Endodermal cell (in vitro differentiated cells): ENCODE measurements around the gene PMIS2. TPM values are rescaled to one million over a fixed set of nuclear protein-coding genes. Genes with fewer than 3 reads are reported as not detected.
"Not testable (repeated sequence)": the region's sequence is repeated elsewhere in the genome, so short reads cannot be mapped to it uniquely, and the experiment has no call there.

Experiments
- DNase-seq: peaks from one replicate; pipeline ENCODE4 v3.0.0-alpha.2; 2017
- H3K27ac ChIP-seq: 2 replicates; pipeline ENCODE4 v1.5.1; 2013; ENCODE audit warnings: mild to moderate bottlenecking, low read depth, low read length, moderate library complexity
- H3K27me3 ChIP-seq: 2 replicates; pipeline ENCODE4 v1.6.1; 2013; ENCODE audit warnings: mild to moderate bottlenecking, low read length, moderate library complexity; ENCODE audit not compliant: insufficient read depth, control insufficient read depth, poor library complexity, severe bottlenecking
- H3K36me3 ChIP-seq: 2 replicates; pipeline ENCODE4 v1.7.0; 2013; ENCODE audit warnings: mild to moderate bottlenecking, low read length, moderate library complexity; ENCODE audit not compliant: control insufficient read depth, insufficient read depth
- H3K4me1 ChIP-seq: one replicate; pipeline ENCODE4 v1.7.0; 2013; ENCODE audit warnings: low read length; ENCODE audit not compliant: control insufficient read depth, insufficient read depth
- H3K4me3 ChIP-seq: 2 replicates; pipeline ENCODE4 v1.5.1; 2013; ENCODE audit warnings: mild to moderate bottlenecking, low read length, moderate library complexity
- H3K9ac ChIP-seq: 2 replicates; pipeline ENCODE4 v1.6.1; 2013; ENCODE audit warnings: mild to moderate bottlenecking, low read length, moderate library complexity; ENCODE audit not compliant: poor library complexity, severe bottlenecking; ENCODE audit errors: extremely low read depth
- H3K9me3 ChIP-seq: 2 replicates; pipeline ENCODE4 v1.6.1; 2013; ENCODE audit warnings: mild to moderate bottlenecking, low read length, moderate library complexity; ENCODE audit not compliant: control insufficient read depth
- H3K27ac Mint-ChIP-seq: 2 replicates; pipeline ENCODE4 v1.8.0; 2020; ENCODE audit warnings: mixed read lengths
- H3K27me3 Mint-ChIP-seq: 2 replicates; pipeline ENCODE4 v1.8.0; 2021; ENCODE audit warnings: mild to moderate bottlenecking, mixed read lengths; ENCODE audit not compliant: insufficient read depth
- H3K36me3 Mint-ChIP-seq: 2 replicates; pipeline ENCODE4 v1.8.0; 2020; ENCODE audit warnings: low read depth, mixed read lengths
- H3K4me1 Mint-ChIP-seq: 2 replicates; pipeline ENCODE4 v1.8.0; 2020; ENCODE audit warnings: mixed read lengths
- H3K4me3 Mint-ChIP-seq: 2 replicates; pipeline ENCODE4 v1.8.0; 2020; ENCODE audit warnings: mild to moderate bottlenecking, moderate library complexity, mixed read lengths
- H3K9me3 Mint-ChIP-seq: 2 replicates; pipeline ENCODE4 v1.8.0; 2020; ENCODE audit warnings: mild to moderate bottlenecking, mixed read lengths
- CTCF ChIP-seq: fragments of 200-600 bp; sonication (generic); conservative IDR thresholded peaks from 2 replicates; pipeline ENCODE4 v1.5.0; 2021; ENCODE audit warnings: antibody characterized with exemption, mild to moderate bottlenecking
- WGBS, 2 experiments: methylation state at CpG; one replicate each; pipeline versions ENCODE4 v1.1.5 to v1.1.7; 2013; ENCODE audit warnings: missing lambda C conversion rate in 2 of 2, mixed read lengths in 1 of 2; ENCODE audit not compliant: insufficient coverage in 1 of 2, insufficient read length in 1 of 2; 5-methylcytosine and 5-hydroxymethylcytosine counted together
- total RNA-seq, 2 donors: library from RNA; stranded (reverse); fragmentation: NEBNext Ultra II Directional in 1 of 2; extraction: Animal tissue kit (Norgen Biotek cat#: 25700) in 1 of 2; gene quantifications; 2 replicates in 1 of 2; 3 replicates in 1 of 2; pipeline ENCODE4 v1.2.1, GENCODE V29; 2021

PMIS2 gene
- total RNA-seq, 2 donors from 2014 or later: not detected

GRCh38 chr19:35587321-35587720, 1.3 kb downstream of the PMIS2 start:
- no peaks in the 10 kb centered on the region for H3K36me3 Mint-ChIP-seq
- no peak overlapping the region for H3K27ac Mint-ChIP-seq
- no peaks in the 10 kb centered on the region for H3K4me1 Mint-ChIP-seq
- no peak overlapping the region for H3K4me3 Mint-ChIP-seq
- H3K27me3 ChIP-seq: peaks cover 15% of the 10 kb centered on the region
- no peak overlapping the region for H3K4me3 ChIP-seq
- H3K27ac ChIP-seq: no peak overlapping the region
- 80% methylated on average over 1 of the region's 1 CpG; no CpG with 5 or more reads in 1 of the 2 experiments for WGBS, 2 experiments
- no peaks in the 10 kb centered on the region for H3K9me3 Mint-ChIP-seq
- DNase-seq: no peak
- H3K27me3 Mint-ChIP-seq: peaks cover 48% of the 10 kb centered on the region
- no peaks in the 10 kb centered on the region for H3K36me3 ChIP-seq
- no peak for TF ChIP-seq CTCF
- H3K9me3 ChIP-seq: no peaks in the 10 kb centered on the region
- no peaks in the 10 kb centered on the region for H3K4me1 ChIP-seq
- H3K9ac ChIP-seq: no peak overlapping the region

- Histone ChIP-seq H3K27ac (no peak overlapping the region), H3K27me3 (no peaks in the 10 kb centered on the region), H3K9ac (no peak overlapping the region), H3K4me1 (no peaks in the 10 kb centered on the region), H3K36me3 (no peaks in the 10 kb centered on the region), H3K9me3 (no peaks in the 10 kb centered on the region), H3K4me3 (no peak overlapping the region)
- H3K27ac Mint-ChIP-seq: no peak overlapping the region
- WGBS, 2 experiments: 78 to 93% methylated on average over 2 to 3 of the region's 3 CpGs
- TF ChIP-seq CTCF: no peak
- no peaks in the 10 kb centered on the region for H3K36me3 Mint-ChIP-seq
- H3K9me3 Mint-ChIP-seq: no peaks in the 10 kb centered on the region
- H3K27me3 Mint-ChIP-seq: peaks cover 24% of the 10 kb centered on the region
- DNase-seq: no peak
- no peak overlapping the region for H3K4me3 Mint-ChIP-seq
- no peaks in the 10 kb centered on the region for H3K4me1 Mint-ChIP-seq
Measured at GRCh38 chr19:35590875-35591274, 4.9 kb downstream of the PMIS2 start.

GRCh38 chr19:35592226-35592625, 6.3 kb downstream of the PMIS2 start:
- Histone ChIP-seq H3K9me3 (no peaks in the 10 kb centered on the region), H3K9ac (no peak overlapping the region), H3K27ac (no peak overlapping the region), H3K27me3 (no peaks in the 10 kb centered on the region), H3K4me1 (no peaks in the 10 kb centered on the region), H3K36me3 (no peaks in the 10 kb centered on the region), H3K4me3 (no peak overlapping the region)
- Mint-ChIP-seq H3K9me3 (no peaks in the 10 kb centered on the region), H3K36me3 (no peaks in the 10 kb centered on the region), H3K4me3 (no peak overlapping the region), H3K4me1 (no peaks in the 10 kb centered on the region), H3K27me3 (peaks cover 13% of the 10 kb centered on the region), H3K27ac (no peak overlapping the region)
- 40 to 44% methylated on average over 7 to 8 of the region's 8 CpGs for WGBS, 2 experiments
- peak; percentile 84 for TF ChIP-seq CTCF
- DNase-seq: peak; percentile 76

- WGBS, 2 experiments: 77 to 95% methylated on average over 3 of the region's 3 CpGs
- H3K36me3 Mint-ChIP-seq, H3K4me3 ChIP-seq, H3K9me3 Mint-ChIP-seq, H3K4me1 Mint-ChIP-seq, H3K4me1 ChIP-seq, H3K27ac ChIP-seq, H3K4me3 Mint-ChIP-seq, H3K27me3 ChIP-seq, H3K36me3 ChIP-seq, H3K27ac Mint-ChIP-seq, H3K9ac ChIP-seq, H3K9me3 ChIP-seq, H3K27me3 Mint-ChIP-seq, DNase-seq: not testable (repeated sequence)
Measured at GRCh38 chr19:35595026-35595425, 9.1 kb downstream of the PMIS2 start.
